Endothelial cell of umbilical vein (primary cell): ENCODE data around the gene CNTN5. TPM values are rescaled to one million over a fixed set of nuclear protein-coding genes. Genes with fewer than 3 reads are reported as not detected.

ENCODE experiments used
- BruUV-seq: library from RNA; stranded (reverse); fragments of 400-500 nt; replicated peaks from 2 replicates; lab custom pipeline; 2021; lab: Mats Ljungman, UMichigan
- CTCF ChIA-PET: fragments of 300-600, 350-600 bp; sonication (Branson Sonifier 250); formaldehyde crosslinking; loops from one replicate; lab custom pipeline; 2021; ENCODE audit warnings: antibody characterized with exemption, inconsistent platforms; lab: Charles Lee
- POLR2A ChIA-PET: fragments of 300-600, 350-600 bp; sonication (Branson Sonifier 250); formaldehyde crosslinking; loops from one replicate; lab custom pipeline; 2021; ENCODE audit warnings: antibody characterized with exemption, inconsistent platforms; lab: Charles Lee
- DNase-seq: peaks from one replicate; pipeline ENCODE4 v3.0.0-alpha.2; 2011; ENCODE audit warnings: low read depth, low spot score
- FAIRE-seq: peaks from 2 replicates; lab custom pipeline; 2011; peaks lifted over from hg19 to GRCh38; lab: Jason Lieb, UNC
- H2AFZ ChIP-seq: 2 replicates; pipeline ENCODE4 v1.6.0; 2012; ENCODE audit warnings: low read depth, low read length, control low read depth, inconsistent platforms
- H3K27ac ChIP-seq: 2 replicates; pipeline ENCODE4 v1.5.1; 2011; ENCODE audit warnings: low read depth, mild to moderate bottlenecking, control low read depth, low read length, moderate library complexity; ENCODE audit not compliant: insufficient read depth
- H3K27me3 ChIP-seq, 2 experiments: 2 replicates each; pipeline versions ENCODE4 v1.6.0 to v1.6.1; 2011; ENCODE audit warnings: low read length in 2 of 2, mixed read lengths in 1 of 2; ENCODE audit not compliant: control insufficient read depth in 2 of 2, insufficient read depth in 2 of 2
- H3K36me3 ChIP-seq, 2 experiments: 2 replicates in 1 of 2; 3 replicates in 1 of 2; pipeline ENCODE4 v1.5.1; 2011; ENCODE audit warnings: low read length in 2 of 2, mild to moderate bottlenecking in 1 of 2, moderate library complexity in 1 of 2; ENCODE audit not compliant: control insufficient read depth in 2 of 2, insufficient read depth in 2 of 2; ENCODE audit errors: extremely low read depth in 1 of 2
- H3K4me1 ChIP-seq: 3 replicates; pipeline ENCODE4 v1.5.1; 2011; ENCODE audit warnings: mild to moderate bottlenecking, low read length; ENCODE audit not compliant: control insufficient read depth, insufficient read depth; ENCODE audit errors: extremely low read depth
- H3K4me2 ChIP-seq: 2 replicates; pipeline ENCODE4 v1.6.1; 2011; ENCODE audit warnings: low read length, control low read depth, mixed read lengths; ENCODE audit not compliant: insufficient read depth
- H3K4me3 ChIP-seq, 3 experiments: fragments of 200-600 bp in 1 of 3; sonication (generic), shearing (Covaris generic) in 1 of 3; replicated peaks in 1 of 3; 2 replicates each; pipeline ENCODE4 v1.5.1; 2011 to 2016; ENCODE audit warnings: control low read depth in 3 of 3, low read length in 3 of 3, mild to moderate bottlenecking in 2 of 3, inconsistent platforms in 1 of 3, low read depth in 1 of 3, moderate library complexity in 1 of 3; ENCODE audit not compliant: insufficient read depth in 1 of 3
- H3K79me2 ChIP-seq: 2 replicates; pipeline ENCODE4 v1.6.0; 2012; ENCODE audit warnings: low read length, inconsistent platforms; ENCODE audit not compliant: control insufficient read depth, insufficient read depth
- H3K9ac ChIP-seq: replicated peaks from 2 replicates; pipeline ENCODE3; 2011; ENCODE audit warnings: low read length, control low read depth; ENCODE audit not compliant: insufficient read depth; ENCODE audit errors: extremely low read depth
- H3K9me1 ChIP-seq: replicated peaks from 3 replicates; pipeline ENCODE4 v1.6.0; 2011; ENCODE audit warnings: mild to moderate bottlenecking, low read length; ENCODE audit not compliant: control insufficient read depth, insufficient read depth; ENCODE audit errors: extremely low read depth
- H3K9me3 ChIP-seq: replicated peaks from 2 replicates; pipeline ENCODE4 v1.5.1; 2012; ENCODE audit warnings: low read length, inconsistent platforms; ENCODE audit not compliant: control insufficient read depth, insufficient read depth
- H4K20me1 ChIP-seq: replicated peaks from 2 replicates; pipeline ENCODE3; 2011; ENCODE audit warnings: mild to moderate bottlenecking, low read length; ENCODE audit not compliant: control insufficient read depth, insufficient read depth; ENCODE audit errors: extremely low read depth
- EZH2 ChIP-seq: IDR thresholded peaks from 2 replicates; pipeline ENCODE4 v1.6.1; 2012; ENCODE audit warnings: borderline replicate concordance, low read depth, mild to moderate bottlenecking, moderate library complexity, low read length, inconsistent platforms; ENCODE audit not compliant: severe bottlenecking
- FOS ChIP-seq: IDR thresholded peaks from 2 replicates; pipeline ENCODE4 v1.6.1; 2011; ENCODE audit warnings: mild to moderate bottlenecking, low read length, moderate library complexity, borderline replicate concordance; ENCODE audit not compliant: insufficient read depth
- GATA2 ChIP-seq: IDR thresholded peaks from 2 replicates; pipeline ENCODE4 v1.7.0; 2011; ENCODE audit warnings: low read depth, mild to moderate bottlenecking, moderate library complexity, mixed read lengths, low read length; ENCODE audit not compliant: insufficient read length, insufficient read depth
- JUN ChIP-seq: IDR thresholded peaks from 2 replicates; pipeline ENCODE4 v1.6.1; 2011; ENCODE audit warnings: borderline replicate concordance, low read depth; ENCODE audit not compliant: insufficient read length, insufficient read depth
- MYC ChIP-seq: IDR thresholded peaks from one replicate; pipeline ENCODE4 v1.6.1; 2011; ENCODE audit warnings: mild to moderate bottlenecking, low read depth, low read length
- POLR2A ChIP-seq: IDR thresholded peaks from 2 replicates; pipeline ENCODE4 v1.6.1; 2012; ENCODE audit warnings: low read depth, mild to moderate bottlenecking, control low read depth, low read length
- POLR2AphosphoS5 ChIP-seq: IDR thresholded peaks from 2 replicates; pipeline ENCODE4 v1.6.1; 2012; ENCODE audit warnings: low read depth, mild to moderate bottlenecking, control low read depth, low read length, moderate library complexity; ENCODE audit not compliant: insufficient read depth
- dilution Hi-C: fragments of 300-500 bp; cut with MboI; formaldehyde crosslinking; loops from one replicate; pipeline ENCODE4 v1.15.0; 2019; ENCODE audit warnings: low sequenced_read_pairs; ENCODE audit not compliant: extremely low pct_ligation_motif_present
- intact Hi-C: fragments of 100-400 bp; cut with micrococcal nuclease; formaldehyde crosslinking; loops from one replicate; pipeline ENCODE4 v1.10.0; 2022
- polyA plus RNA-seq, 4 experiments: library from polyadenylated mRNA; depleted of rRNA in 3 of 4; stranded (reverse) in 3 of 4; unstranded in 1 of 4; fragments of >200 nt; gene quantifications; 2 replicates each; pipeline versions ENCODE4 v1.2.1 to v1.2.3, GENCODE V29; 2011 to 2012; ENCODE audit warnings: missing spikeins in 1 of 4
- total RNA-seq: library from RNA; stranded (reverse); gene quantifications from 2 replicates; pipeline ENCODE4 v1.2.3, GENCODE V29; 2021
- TF ChIP-seq, protein P1 (sequence below), 2 donors: IDR thresholded peaks; 1 replicate in 1 of 2; 2 replicates in 1 of 2; pipeline ENCODE4 v1.5.1; 2011; ENCODE audit warnings: low read length in 2 of 2, mild to moderate bottlenecking in 2 of 2, moderate library complexity in 2 of 2, control low read depth in 1 of 2, inconsistent platforms in 1 of 2, low read depth in 1 of 2; ENCODE audit not compliant: insufficient read depth in 1 of 2; ENCODE audit errors: extremely low read depth in 1 of 2
- TF ChIP-seq, protein P2 (sequence below): IDR thresholded peaks from 2 replicates; pipeline ENCODE4 v1.6.1; 2011; ENCODE audit not compliant: insufficient read depth, insufficient read length

The CNTN5 gene
- total and polyA plus RNA-seq, 2 donors (not counting 3 experiments of a cell fraction or from before 2014, with no cell fraction given): not detected

DNA sequence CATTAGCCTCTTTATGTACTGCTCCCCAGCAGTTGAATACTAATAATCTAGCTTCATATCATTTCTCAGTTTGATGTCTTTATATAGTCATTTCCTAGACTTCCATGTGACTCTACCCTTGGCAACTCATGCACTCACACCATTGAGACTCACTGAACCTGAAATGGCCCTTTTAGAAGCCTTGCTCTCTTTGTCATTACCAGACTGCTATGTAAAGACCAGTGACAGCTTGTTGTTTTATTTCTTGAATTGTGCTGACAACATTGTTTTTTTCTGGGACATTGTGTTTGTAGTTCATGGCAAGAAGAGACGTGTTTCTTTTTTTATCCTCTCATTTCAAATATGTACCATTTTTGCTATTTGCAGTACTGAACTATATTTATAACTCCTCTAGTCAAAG lies 256.5 kb downstream of the CNTN5 start:
- CTCF ChIA-PET: no interaction called here

DNA sequence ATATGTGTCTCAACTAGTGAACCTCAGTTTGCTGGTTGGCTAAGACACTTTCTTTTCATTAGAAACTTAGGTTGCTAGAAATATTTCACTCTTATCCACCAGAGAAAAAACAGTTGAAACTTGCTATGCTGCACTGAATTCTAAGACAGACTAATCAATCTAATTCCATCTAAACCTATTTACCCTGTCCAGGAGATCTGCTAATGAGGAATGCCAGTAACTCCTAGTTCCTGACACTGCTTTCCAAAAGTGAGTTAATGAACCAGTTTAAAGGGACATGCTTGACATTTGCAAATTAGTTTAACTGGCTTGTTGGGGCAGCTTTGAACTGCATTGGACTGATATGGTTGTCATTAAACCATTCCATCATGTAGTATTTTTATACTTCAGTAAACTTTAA lies 258.5 kb downstream of the CNTN5 start:
- POLR2A ChIA-PET: no interaction called here
- Histone ChIP-seq H3K36me3 (no peaks in the 10 kb centered on the region), H2AFZ (no peak overlapping the region), H3K27ac (no peak overlapping the region), H3K9me1 (no peaks in the 10 kb centered on the region), H3K79me2 (no peaks in the 10 kb centered on the region), H3K9me3 (no peaks in the 10 kb centered on the region), H3K9ac (no peak overlapping the region), H3K4me1 (no peaks in the 10 kb centered on the region), H4K20me1 (no peaks in the 10 kb centered on the region), H3K4me3 (no peak overlapping the region), H3K4me2 (no peak overlapping the region), H3K27me3 (no peaks in the 10 kb centered on the region)
- DNase-seq: no peak
- CTCF ChIA-PET: no interaction called here
- dilution Hi-C loops: no loop called here
- FAIRE-seq: no peak
- TF ChIP-seq, protein P1, sequence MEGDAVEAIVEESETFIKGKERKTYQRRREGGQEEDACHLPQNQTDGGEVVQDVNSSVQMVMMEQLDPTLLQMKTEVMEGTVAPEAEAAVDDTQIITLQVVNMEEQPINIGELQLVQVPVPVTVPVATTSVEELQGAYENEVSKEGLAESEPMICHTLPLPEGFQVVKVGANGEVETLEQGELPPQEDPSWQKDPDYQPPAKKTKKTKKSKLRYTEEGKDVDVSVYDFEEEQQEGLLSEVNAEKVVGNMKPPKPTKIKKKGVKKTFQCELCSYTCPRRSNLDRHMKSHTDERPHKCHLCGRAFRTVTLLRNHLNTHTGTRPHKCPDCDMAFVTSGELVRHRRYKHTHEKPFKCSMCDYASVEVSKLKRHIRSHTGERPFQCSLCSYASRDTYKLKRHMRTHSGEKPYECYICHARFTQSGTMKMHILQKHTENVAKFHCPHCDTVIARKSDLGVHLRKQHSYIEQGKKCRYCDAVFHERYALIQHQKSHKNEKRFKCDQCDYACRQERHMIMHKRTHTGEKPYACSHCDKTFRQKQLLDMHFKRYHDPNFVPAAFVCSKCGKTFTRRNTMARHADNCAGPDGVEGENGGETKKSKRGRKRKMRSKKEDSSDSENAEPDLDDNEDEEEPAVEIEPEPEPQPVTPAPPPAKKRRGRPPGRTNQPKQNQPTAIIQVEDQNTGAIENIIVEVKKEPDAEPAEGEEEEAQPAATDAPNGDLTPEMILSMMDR (IDR thresholded peaks at IDR 0.05; ENCODE audit: extremely low read depth in 1 of 2, insufficient read depth in 1 of 2, low read depth in 1 of 2, low read length in 2 of 2): no peak
- TF ChIP-seq, protein P2, sequence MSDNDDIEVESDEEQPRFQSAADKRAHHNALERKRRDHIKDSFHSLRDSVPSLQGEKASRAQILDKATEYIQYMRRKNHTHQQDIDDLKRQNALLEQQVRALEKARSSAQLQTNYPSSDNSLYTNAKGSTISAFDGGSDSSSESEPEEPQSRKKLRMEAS: no peak
- TF ChIP-seq GATA2 (no peak), POLR2A (no peak), FOS (no peak), EZH2 (no peak), MYC (no peak), JUN (no peak), POLR2AphosphoS5 (no peak)
- BruUV-seq: no TSS peak
- intact Hi-C loops: no loop called here

More for the DNA sequence above, 256.5 kb downstream of the CNTN5 start:
- H3K4me3 ChIP-seq: no peak overlapping the region
- H3K4me1 ChIP-seq: no peaks in the 10 kb centered on the region
- H4K20me1 ChIP-seq: no peaks in the 10 kb centered on the region
- intact Hi-C loops (no loop called here), dilution Hi-C loops (no loop called here)
- no peaks in the 10 kb centered on the region for H3K79me2 ChIP-seq
- TF ChIP-seq, protein P1 (IDR thresholded peaks at IDR 0.05; ENCODE audit: extremely low read depth in 1 of 2, insufficient read depth in 1 of 2, low read depth in 1 of 2, low read length in 2 of 2): no peak
- TF ChIP-seq POLR2A (no peak), FOS (no peak)
- H3K36me3 ChIP-seq: no peaks in the 10 kb centered on the region
- H3K9me1 ChIP-seq: no peaks in the 10 kb centered on the region
- no TSS peak for BruUV-seq
- H2AFZ ChIP-seq: no peak overlapping the region
- H3K27ac ChIP-seq: no peak overlapping the region
- FAIRE-seq (no peak), DNase-seq (no peak)
- no peaks in the 10 kb centered on the region for H3K9me3 ChIP-seq
- POLR2A ChIA-PET: no interaction called here
- no peak overlapping the region for H3K4me2 ChIP-seq
- H3K9ac ChIP-seq: no peak overlapping the region
- no peaks in the 10 kb centered on the region for H3K27me3 ChIP-seq
